ENCODE measurements around the gene SYT12.

DNA sequence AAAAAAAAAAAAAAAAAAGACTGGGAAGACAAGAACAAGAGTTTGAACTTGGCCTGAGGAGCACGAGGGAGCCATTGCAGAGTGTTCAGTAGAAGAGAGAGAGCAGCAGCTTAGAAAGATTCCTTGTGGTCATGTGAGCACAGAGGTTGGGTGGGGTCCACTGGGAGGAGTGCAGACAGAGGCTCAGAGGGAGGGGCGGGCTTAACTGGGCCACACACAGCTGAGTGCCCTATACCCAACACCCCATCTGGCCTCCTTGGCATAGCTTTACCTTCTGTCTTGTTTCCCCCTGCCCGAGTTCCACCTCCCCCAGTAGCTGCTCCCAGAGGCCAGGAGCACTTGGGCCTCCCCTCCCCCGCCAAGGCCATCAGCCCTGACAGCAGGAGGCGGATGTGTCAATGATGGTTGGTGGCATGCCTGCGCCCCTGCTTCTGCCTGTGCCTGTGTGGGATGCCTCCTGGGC, 35.7 kb upstream of the SYT12 start:
- TF ChIP-seq DNMT1 (IDR thresholded peaks at IDR 0.05) (no peak), ZNF12 (CRISPR knock-in tag; IDR thresholded peaks at IDR 0.05) (no peak), CREB1 (IDR thresholded peaks at IDR 0.05) (no peak), CREB1 (CRISPR knock-in tag; IDR thresholded peaks at IDR 0.05) (no peak), MYBL2 (IDR thresholded peaks at IDR 0.05; ENCODE audit: low read depth) (no peak), MYBL2 (CRISPR knock-in tag; IDR thresholded peaks at IDR 0.05; ENCODE audit: borderline replicate concordance) (no peak), FOSL1 (tag; conservative IDR thresholded peaks at IDR 0.05) (no peak), ZNF217 (CRISPR knock-in tag; IDR thresholded peaks at IDR 0.05) (no peak)
- TF ChIP-seq, protein P1, sequence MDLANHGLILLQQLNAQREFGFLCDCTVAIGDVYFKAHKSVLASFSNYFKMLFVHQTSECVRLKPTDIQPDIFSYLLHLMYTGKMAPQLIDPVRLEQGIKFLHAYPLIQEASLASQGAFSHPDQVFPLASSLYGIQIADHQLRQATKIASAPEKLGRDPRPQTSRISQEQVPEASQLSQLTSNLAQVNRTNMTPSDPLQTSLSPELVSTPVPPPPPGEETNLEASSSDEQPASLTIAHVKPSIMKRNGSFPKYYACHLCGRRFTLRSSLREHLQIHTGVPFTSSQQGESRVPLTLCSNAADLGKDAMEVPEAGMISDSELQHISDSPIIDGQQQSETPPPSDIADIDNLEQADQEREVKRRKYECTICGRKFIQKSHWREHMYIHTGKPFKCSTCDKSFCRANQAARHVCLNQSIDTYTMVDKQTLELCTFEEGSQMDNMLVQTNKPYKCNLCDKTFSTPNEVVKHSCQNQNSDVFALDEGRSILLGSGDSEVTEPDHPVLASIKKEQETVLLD (IDR thresholded peaks at IDR 0.05): no peak

All from K562 (cell line).